Umbilical cord (tissue), 2 donors: ENCODE data around the gene TNNC2. TPM values are rescaled to one million over a fixed set of nuclear protein-coding genes. Genes with fewer than 3 reads are reported as not detected.
A peak's percentile ranks its signal among the peaks of the same experiment; 100 is the strongest.

ENCODE experiments used
- DNase-seq: peaks from one replicate; pipeline ENCODE4 v3.0.0-alpha.2; 2015; ENCODE audit warnings: low spot score
- total RNA-seq: library from RNA; depleted of rRNA; stranded (reverse); fragments of >200 nt; gene quantifications from one replicate; pipeline ENCODE4 v1.2.3, GENCODE V29; 2014; ENCODE audit warnings: low replicate concordance; ENCODE audit not compliant: insufficient read depth

The TNNC2 gene
- total RNA-seq, 1 donor from 2014 or later = not detected

- DNase-seq = no peak
Observed at GRCh38 chr20:45782890-45783289, 44.2 kb downstream of the TNNC2 start.

DNA sequence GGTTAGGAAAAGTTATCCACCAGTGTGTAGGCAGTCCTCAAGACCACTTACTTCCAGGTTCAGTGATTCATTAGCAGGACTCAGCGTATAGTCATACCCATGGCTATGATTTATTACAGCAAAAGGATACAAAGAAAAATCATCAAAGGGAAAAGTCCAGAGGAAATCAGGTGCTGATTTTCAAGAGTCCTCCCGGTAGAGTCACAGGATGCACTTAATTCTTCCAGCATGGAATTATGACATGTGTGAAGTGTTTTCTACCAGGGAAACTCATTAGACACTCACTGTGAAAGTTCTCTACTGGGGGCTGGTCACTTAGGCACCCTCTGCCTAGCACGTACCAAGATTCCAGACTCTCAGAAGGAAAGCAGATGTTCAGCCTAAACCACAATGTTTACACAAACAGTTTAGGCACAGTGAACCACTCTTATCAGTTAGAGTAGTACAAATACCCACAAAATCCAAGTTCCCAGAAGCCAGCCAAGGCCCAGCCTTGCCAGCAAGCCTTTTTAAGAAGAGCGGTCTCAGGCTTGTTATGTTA is 45.7 kb downstream of the TNNC2 start:
- peak; percentile 86 for DNase-seq

DNA sequence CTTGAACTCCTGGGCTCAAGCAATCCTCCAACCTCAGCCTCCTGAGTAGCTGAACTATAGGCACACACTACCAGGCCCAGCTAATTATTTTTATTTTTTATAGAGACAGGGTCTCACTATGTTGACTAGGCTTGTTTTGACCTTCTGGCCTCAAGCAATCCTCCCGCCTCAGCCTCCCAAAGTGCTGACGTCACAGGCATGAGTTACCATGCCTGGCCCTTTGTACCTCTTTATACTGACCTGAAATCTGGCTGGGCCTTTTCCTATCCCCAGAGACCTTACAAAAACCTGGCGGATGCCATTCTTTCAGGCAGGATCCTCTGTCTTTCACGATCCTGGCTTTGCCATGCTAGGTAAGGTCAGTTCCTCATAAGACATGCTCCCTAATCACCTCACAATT is 47.0 kb downstream of the TNNC2 start:
- DNase-seq = no peak

DNA sequence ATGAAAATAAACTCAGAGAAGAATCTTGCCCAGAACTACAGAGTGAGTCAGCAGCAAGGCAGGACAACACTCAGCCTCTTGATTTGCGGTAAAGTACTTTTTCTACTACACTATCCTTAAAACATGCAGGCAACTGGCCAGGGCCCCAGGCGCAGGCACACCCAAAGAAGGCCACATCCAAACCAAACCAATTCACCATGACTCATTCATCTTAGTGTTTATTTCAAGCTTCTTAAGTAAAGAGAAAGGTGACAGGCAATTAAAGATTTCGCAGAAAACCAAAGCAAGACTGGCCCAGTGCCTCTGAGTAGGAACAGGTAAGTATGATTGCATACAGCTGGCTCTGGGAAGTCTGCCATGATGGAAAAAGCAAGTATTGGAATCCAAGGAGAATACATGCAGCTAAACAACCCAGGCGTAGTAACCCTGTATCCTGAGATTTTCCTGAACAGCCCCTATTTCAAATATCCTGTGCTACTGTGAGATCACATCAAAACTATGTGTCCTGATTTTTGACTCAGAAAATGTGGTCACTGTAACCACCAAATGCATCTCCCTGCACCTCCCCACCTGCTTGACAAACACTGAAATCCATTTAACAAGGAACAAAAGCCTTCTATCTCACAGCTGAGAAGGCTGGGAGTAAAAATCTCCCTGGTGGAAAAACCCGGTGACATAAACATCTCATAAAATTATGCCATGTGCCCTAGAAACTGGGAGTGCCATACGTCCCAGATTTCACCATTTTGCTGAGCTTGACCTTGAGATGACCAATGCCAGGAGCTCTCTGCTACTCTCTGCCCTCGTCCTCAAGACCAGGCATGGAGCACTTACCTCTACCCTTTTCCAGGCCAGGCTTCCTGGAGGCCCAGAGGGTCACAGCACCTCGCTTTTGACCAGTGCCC is 47.8 kb downstream of the TNNC2 start:
- DNase-seq = peak; percentile 96

- no peak for DNase-seq
Observed at GRCh38 chr20:45776931-45777330, 50.2 kb downstream of the TNNC2 start.

- no peak for DNase-seq
Observed at GRCh38 chr20:45775411-45775810, 51.7 kb downstream of the TNNC2 start.

DNA sequence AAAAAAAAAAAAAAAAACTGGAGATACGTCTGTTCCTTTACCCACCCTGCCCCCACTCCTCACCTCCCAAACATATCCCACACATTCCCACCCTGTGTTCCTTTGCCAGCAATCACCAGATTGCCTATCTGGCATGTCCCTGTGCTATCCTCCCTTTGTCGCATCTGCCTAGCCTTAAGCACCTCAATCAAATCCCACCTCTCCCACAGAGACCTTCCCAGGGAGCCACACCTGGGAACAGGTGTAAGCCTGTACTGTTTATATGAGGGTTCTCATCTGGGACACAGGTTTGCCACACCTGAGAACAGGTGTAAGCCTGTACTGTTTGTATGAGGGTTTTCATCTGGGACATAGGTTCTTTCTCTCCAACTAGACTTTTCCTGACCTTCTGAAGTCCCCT is 52.2 kb downstream of the TNNC2 start:
- DNase-seq = no peak

Other genes with a start within 250 kb of the TNNC2 start
- gene WFDC8, start 248.0 kb downstream of the TNNC2 start, total RNA-seq = not detected
- gene WFDC10A, start 197.6 kb downstream of the TNNC2 start, total RNA-seq = not detected
- not detected for gene WFDC9, start 196.0 kb downstream of the TNNC2 start, total RNA-seq
- not detected for gene WFDC11, start 157.1 kb downstream of the TNNC2 start, total RNA-seq
- gene WFDC13, start 125.3 kb downstream of the TNNC2 start, total RNA-seq = 5.5 TPM
- gene WFDC10B, start 122.3 kb downstream of the TNNC2 start, total RNA-seq = not detected
- gene SPINT4, start 105.0 kb downstream of the TNNC2 start, total RNA-seq = not detected
- gene WFDC3, start 35.4 kb downstream of the TNNC2 start, total RNA-seq = 1.7 TPM
- gene DNTTIP1, start 35.4 kb downstream of the TNNC2 start, total RNA-seq = 24.1 TPM
- 3.6 TPM for gene UBE2C, start 14.7 kb downstream of the TNNC2 start, total RNA-seq
- 35.2 TPM for gene SNX21, start 6.5 kb upstream of the TNNC2 start, total RNA-seq
- gene ACOT8, start 30.1 kb upstream of the TNNC2 start, total RNA-seq = 20.0 TPM
- gene ZSWIM3, start 30.3 kb upstream of the TNNC2 start, total RNA-seq = 7.7 TPM
- 3.1 TPM for gene ZSWIM1, start 53.9 kb upstream of the TNNC2 start, total RNA-seq
- 3.6 TPM for gene SPATA25, start 60.3 kb upstream of the TNNC2 start, total RNA-seq
- 1.9 TPM for gene NEURL2, start 63.9 kb upstream of the TNNC2 start, total RNA-seq
- 16.4 TPM for gene CTSA, start 64.0 kb upstream of the TNNC2 start, total RNA-seq
- gene PLTP, start 84.8 kb upstream of the TNNC2 start, total RNA-seq = 108 TPM
- 8.9 TPM for gene PCIF1, start 107.4 kb upstream of the TNNC2 start, total RNA-seq
- gene ZNF335, start 144.9 kb upstream of the TNNC2 start, total RNA-seq = 13.7 TPM
- gene MMP9, start 181.6 kb upstream of the TNNC2 start, total RNA-seq = 2.4 TPM
- 9.1 TPM for gene SLC12A5, start 201.9 kb upstream of the TNNC2 start, total RNA-seq